ENCODE results near the gene DIAPH3.

- TF ChIP-seq CTCF (IDR thresholded peaks at IDR 0.05) (no peak), POLR2A (IDR thresholded peaks at IDR 0.05) (no peak)
Measured at GRCh38 chr13:59901191-59901590, 262.5 kb downstream of the DIAPH3 start.

Measured in lower leg skin (tissue), 3 donors.